Effector memory CD8-positive, alpha-beta T cell (primary cell): Measurements from ENCODE around the gene UNC13C.

Experiments used
- ATAC-seq: fragments of 150-1000 bp; cut with Tn5 transposase; replicated peaks from 2 replicates; pipeline ENCODE4 v1.10.0; 2021; ENCODE audit warnings: mild to moderate bottlenecking, moderate library complexity
- DNase-seq, 3 experiments: peaks; one replicate each; pipeline ENCODE4 v3.0.0; 2021
- H3K27ac Mint-ChIP-seq, 2 donors: one replicate each; pipeline ENCODE4 v1.8.0; 2022; ENCODE audit warnings: mild to moderate bottlenecking in 2 of 2, mixed read lengths in 2 of 2, moderate library complexity in 2 of 2
- H3K27me3 Mint-ChIP-seq, 2 donors: one replicate each; pipeline ENCODE4 v1.8.0; 2022; ENCODE audit warnings: mixed read lengths in 2 of 2
- H3K36me3 Mint-ChIP-seq: one replicate; pipeline ENCODE4 v1.8.0; 2022; ENCODE audit warnings: mild to moderate bottlenecking, moderate library complexity, mixed read lengths; ENCODE audit not compliant: insufficient read depth
- H3K4me1 Mint-ChIP-seq, 2 donors: one replicate each; pipeline ENCODE4 v1.8.0; 2022; ENCODE audit warnings: low read depth in 2 of 2, mixed read lengths in 2 of 2
- H3K4me3 Mint-ChIP-seq, 2 donors: one replicate each; pipeline ENCODE4 v1.8.0; 2022; ENCODE audit warnings: mild to moderate bottlenecking in 2 of 2, mixed read lengths in 2 of 2, moderate library complexity in 2 of 2
- H3K9me3 Mint-ChIP-seq, 2 donors: one replicate each; pipeline ENCODE4 v1.8.0; 2022; ENCODE audit warnings: mixed read lengths in 2 of 2

UNC13C gene

GRCh38 chr15:54599386-54599785 lies 621.1 kb downstream of the UNC13C start:
- Mint-ChIP-seq H3K27me3 (peaks cover 5 to 10% of the 10 kb centered on the region in 2 donors), H3K27ac (no peak overlapping the region), H3K9me3 (peaks cover 0 to 5% of the 10 kb centered on the region in 2 donors), H3K36me3 (no peaks in the 10 kb centered on the region), H3K4me3 (no peak overlapping the region), H3K4me1 (no peaks in the 10 kb centered on the region)
- DNase-seq (no peak), ATAC-seq (no peak)

- ATAC-seq, result no peak
Measured at GRCh38 chr15:54605043-54605442, 626.8 kb downstream of the UNC13C start.

GRCh38 chr15:54605556-54605955 lies 627.3 kb downstream of the UNC13C start:
- Mint-ChIP-seq H3K27ac (no peak overlapping the region), H3K4me1 (no peaks in the 10 kb centered on the region), H3K27me3 (peaks cover 0 to 9% of the 10 kb centered on the region in 2 donors), H3K9me3 (peaks cover 0 to 2% of the 10 kb centered on the region in 2 donors), H3K36me3 (no peaks in the 10 kb centered on the region), H3K4me3 (no peak overlapping the region)
- DNase-seq, result no peak
- no peak for ATAC-seq

More at GRCh38 chr15:54605043-54605442, 626.8 kb downstream of the UNC13C start:
- no peak for DNase-seq
- no peaks in the 10 kb centered on the region for H3K36me3 Mint-ChIP-seq
- H3K27me3 Mint-ChIP-seq, result peaks cover 0 to 9% of the 10 kb centered on the region in 2 donors
- no peak overlapping the region for H3K4me3 Mint-ChIP-seq
- H3K4me1 Mint-ChIP-seq, result no peaks in the 10 kb centered on the region
- no peak overlapping the region for H3K27ac Mint-ChIP-seq
- peaks cover 0 to 2% of the 10 kb centered on the region in 2 donors for H3K9me3 Mint-ChIP-seq

DNA sequence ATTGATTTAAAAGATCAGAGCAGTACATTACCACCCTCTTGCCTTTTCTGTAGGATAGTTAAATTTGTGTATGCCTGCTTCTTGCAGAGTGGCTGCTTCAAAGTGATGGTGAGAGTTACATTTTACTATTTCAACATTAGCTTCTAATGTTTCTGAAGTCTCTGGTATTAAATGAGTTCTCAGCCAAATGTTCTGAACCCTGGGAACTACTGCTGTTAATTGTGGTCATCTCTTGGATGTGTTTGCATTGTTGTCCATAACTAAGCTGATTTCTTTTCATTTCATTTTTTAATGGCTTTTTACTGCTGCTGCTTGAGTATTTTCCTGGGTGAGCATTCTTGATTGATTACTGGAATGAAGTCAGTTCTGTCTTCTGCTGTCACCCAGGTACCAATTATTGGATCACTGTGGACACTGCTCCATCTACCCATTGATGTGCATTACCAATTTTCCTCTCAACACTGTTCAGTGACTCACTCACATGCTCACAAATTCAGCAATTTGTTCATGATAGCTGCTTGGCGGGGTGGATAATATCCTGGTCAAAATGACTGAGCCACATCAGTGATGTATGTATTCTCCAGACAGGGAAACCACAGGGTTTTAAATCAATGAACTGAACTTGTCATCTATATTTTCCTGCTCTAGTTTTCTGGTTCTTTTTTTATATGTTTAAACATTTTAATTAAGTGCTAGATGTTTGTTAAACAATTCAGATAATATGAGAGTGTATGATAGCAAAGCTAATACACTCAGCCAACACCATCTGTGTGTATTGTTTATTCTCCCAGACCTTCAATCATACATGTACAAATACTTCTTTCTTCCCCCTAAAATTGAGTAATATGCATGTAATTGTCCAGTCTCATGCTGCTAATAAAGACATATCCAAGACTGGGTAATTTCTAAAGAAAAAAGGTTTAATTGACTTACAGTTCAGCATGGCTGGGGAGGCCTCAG lies 630.9 kb downstream of the UNC13C start:
- DNase-seq, result no peak
- no peaks in the 10 kb centered on the region for H3K36me3 Mint-ChIP-seq
- no peak for ATAC-seq
- no peaks in the 10 kb centered on the region for H3K4me1 Mint-ChIP-seq
- no peaks in the 10 kb centered on the region for H3K9me3 Mint-ChIP-seq
- H3K4me3 Mint-ChIP-seq, result no peak overlapping the region
- H3K27me3 Mint-ChIP-seq, result no peaks in the 10 kb centered on the region
- no peak overlapping the region for H3K27ac Mint-ChIP-seq

DNA sequence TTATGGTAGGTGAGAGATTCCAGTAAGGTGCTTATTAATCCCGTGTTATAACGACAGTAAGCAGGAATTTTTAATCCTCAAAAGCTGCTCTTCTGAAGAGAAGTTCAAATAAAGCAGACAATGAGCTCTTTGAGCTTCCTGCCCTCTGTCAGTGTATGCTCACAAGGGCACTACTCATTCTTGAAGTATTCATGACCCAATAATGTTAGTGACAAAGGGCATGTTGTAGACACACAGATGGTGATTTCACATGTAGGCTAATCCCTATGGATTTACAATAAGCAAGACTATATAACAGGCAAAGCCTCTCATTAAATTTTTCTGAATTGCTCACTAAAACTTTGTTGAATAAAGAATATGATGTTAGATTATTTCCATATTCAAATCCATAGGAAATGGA lies 639.9 kb downstream of the UNC13C start:
- H3K36me3 Mint-ChIP-seq, result no peaks in the 10 kb centered on the region
- DNase-seq (no peak), ATAC-seq (no peak)
- H3K4me3 Mint-ChIP-seq, result no peak overlapping the region
- H3K4me1 Mint-ChIP-seq, result no peaks in the 10 kb centered on the region
- H3K9me3 Mint-ChIP-seq, result no peaks in the 10 kb centered on the region
- no peaks in the 10 kb centered on the region for H3K27me3 Mint-ChIP-seq
- H3K27ac Mint-ChIP-seq, result no peak overlapping the region

GRCh38 chr15:54619180-54619579 lies 640.9 kb downstream of the UNC13C start:
- H3K4me3 Mint-ChIP-seq, result no peak overlapping the region

DNA sequence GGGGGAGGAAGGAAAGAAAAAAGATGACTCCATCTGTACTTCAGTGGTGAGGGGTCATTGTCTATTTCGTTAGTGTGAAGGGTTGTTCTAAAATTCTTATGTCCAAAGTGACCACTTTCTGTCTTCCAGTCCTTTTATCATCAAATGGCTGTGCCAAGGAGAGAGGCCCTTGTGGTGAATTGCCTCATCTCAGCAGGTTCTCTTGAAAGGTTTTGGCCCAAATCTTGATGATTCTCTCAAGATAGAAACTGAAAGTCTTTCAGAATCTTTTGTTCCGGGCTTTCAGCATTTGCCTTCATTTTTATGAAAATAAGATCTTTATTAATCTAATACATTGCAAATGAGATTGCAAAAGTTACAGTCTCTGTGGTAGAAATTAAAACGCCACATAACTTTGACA lies 642.7 kb downstream of the UNC13C start:
- ATAC-seq, result no peak
- H3K4me3 Mint-ChIP-seq, result no peak overlapping the region
- H3K4me1 Mint-ChIP-seq, result no peaks in the 10 kb centered on the region
- H3K27me3 Mint-ChIP-seq, result peaks cover 0 to 8% of the 10 kb centered on the region in 2 donors
- no peak for DNase-seq
- no peak overlapping the region for H3K27ac Mint-ChIP-seq
- no peaks in the 10 kb centered on the region for H3K36me3 Mint-ChIP-seq
- no peaks in the 10 kb centered on the region for H3K9me3 Mint-ChIP-seq

More at GRCh38 chr15:54619180-54619579, 640.9 kb downstream of the UNC13C start:
- H3K9me3 Mint-ChIP-seq, result no peaks in the 10 kb centered on the region
- H3K36me3 Mint-ChIP-seq, result no peaks in the 10 kb centered on the region
- no peaks in the 10 kb centered on the region for H3K4me1 Mint-ChIP-seq
- ATAC-seq (no peak), DNase-seq (no peak)
- H3K27ac Mint-ChIP-seq, result no peak overlapping the region
- peaks cover 0 to 5% of the 10 kb centered on the region in 2 donors for H3K27me3 Mint-ChIP-seq

- Mint-ChIP-seq H3K27me3 (no peaks in the 10 kb centered on the region), H3K36me3 (no peaks in the 10 kb centered on the region), H3K9me3 (peaks cover 3 to 12% of the 10 kb centered on the region in 2 donors), H3K4me3 (no peak overlapping the region), H3K27ac (no peak overlapping the region), H3K4me1 (no peaks in the 10 kb centered on the region)
- DNase-seq (no peak), ATAC-seq (no peak)
Measured at GRCh38 chr15:54636147-54636546, 657.9 kb downstream of the UNC13C start.

- ATAC-seq, result no peak
- no peak overlapping the region for H3K4me3 Mint-ChIP-seq
- H3K27me3 Mint-ChIP-seq, result no peaks in the 10 kb centered on the region
- H3K4me1 Mint-ChIP-seq, result no peaks in the 10 kb centered on the region
- no peak overlapping the region for H3K27ac Mint-ChIP-seq
- no peak for DNase-seq
- peaks cover 3 to 12% of the 10 kb centered on the region in 2 donors for H3K9me3 Mint-ChIP-seq
- H3K36me3 Mint-ChIP-seq, result no peaks in the 10 kb centered on the region
Measured at GRCh38 chr15:54638666-54639065, 660.4 kb downstream of the UNC13C start.

- no peaks in the 10 kb centered on the region for H3K4me1 Mint-ChIP-seq
- peaks cover 3 to 12% of the 10 kb centered on the region in 2 donors for H3K9me3 Mint-ChIP-seq
- H3K27ac Mint-ChIP-seq, result no peak overlapping the region
- DNase-seq (no peak), ATAC-seq (no peak)
- no peaks in the 10 kb centered on the region for H3K27me3 Mint-ChIP-seq
- no peaks in the 10 kb centered on the region for H3K36me3 Mint-ChIP-seq
- H3K4me3 Mint-ChIP-seq, result no peak overlapping the region
Measured at GRCh38 chr15:54640873-54641272, 662.6 kb downstream of the UNC13C start.

DNA sequence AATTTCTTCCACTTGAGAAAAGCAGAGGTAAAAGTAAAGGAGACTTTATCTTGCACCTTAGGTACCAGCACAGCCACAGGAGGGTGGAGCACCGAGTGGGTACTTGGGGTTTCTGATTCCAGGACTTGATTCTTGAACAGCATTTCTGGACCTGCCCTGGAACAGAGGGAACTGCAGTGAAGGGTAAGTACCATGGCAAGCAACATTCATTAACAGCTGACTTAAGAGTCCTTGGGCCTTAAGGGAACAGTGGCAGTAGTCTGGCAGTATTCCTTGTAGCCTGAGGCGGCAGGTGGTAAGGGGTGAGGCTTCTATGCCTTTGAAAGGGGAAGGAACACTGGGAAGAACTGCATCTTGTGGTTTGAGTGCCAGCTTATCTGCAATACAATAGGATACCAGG lies 666.6 kb downstream of the UNC13C start:
- H3K27me3 Mint-ChIP-seq, result no peaks in the 10 kb centered on the region
- no peaks in the 10 kb centered on the region for H3K36me3 Mint-ChIP-seq
- DNase-seq, result no peak
- H3K9me3 Mint-ChIP-seq, result peaks cover 2 to 5% of the 10 kb centered on the region in 2 donors
- no peak overlapping the region for H3K27ac Mint-ChIP-seq
- H3K4me1 Mint-ChIP-seq, result no peaks in the 10 kb centered on the region
- no peak for ATAC-seq
- no peak overlapping the region for H3K4me3 Mint-ChIP-seq

DNA sequence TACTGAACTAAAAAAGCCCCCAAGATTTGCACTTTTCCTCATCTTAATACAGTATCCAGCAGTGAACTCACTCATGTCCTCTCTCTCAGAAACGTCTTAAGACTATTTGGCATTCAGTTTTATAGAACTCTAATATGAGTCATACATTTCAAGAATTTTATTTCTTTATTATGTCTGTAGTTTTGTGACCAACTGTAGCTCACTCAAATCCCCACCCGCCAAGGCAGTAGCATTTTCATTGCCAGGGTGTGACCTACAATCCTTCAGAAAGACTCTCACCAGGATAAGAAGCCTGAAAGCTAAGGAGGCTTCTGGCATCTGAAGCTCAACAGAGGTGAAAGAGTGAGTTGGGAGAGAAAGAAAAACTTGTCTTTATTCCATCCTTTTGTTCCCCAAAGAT lies 681.4 kb downstream of the UNC13C start:
- Mint-ChIP-seq H3K27ac (no peak overlapping the region), H3K27me3 (no peaks in the 10 kb centered on the region), H3K9me3 (peaks cover 0 to 3% of the 10 kb centered on the region in 2 donors), H3K36me3 (no peaks in the 10 kb centered on the region), H3K4me3 (no peak overlapping the region), H3K4me1 (no peaks in the 10 kb centered on the region)
- ATAC-seq, result no peak
- DNase-seq, result no peak

GRCh38 chr15:54660356-54660755 lies 682.1 kb downstream of the UNC13C start:
- no peaks in the 10 kb centered on the region for H3K4me1 Mint-ChIP-seq
- H3K36me3 Mint-ChIP-seq, result no peaks in the 10 kb centered on the region
- ATAC-seq, result no peak

DNA sequence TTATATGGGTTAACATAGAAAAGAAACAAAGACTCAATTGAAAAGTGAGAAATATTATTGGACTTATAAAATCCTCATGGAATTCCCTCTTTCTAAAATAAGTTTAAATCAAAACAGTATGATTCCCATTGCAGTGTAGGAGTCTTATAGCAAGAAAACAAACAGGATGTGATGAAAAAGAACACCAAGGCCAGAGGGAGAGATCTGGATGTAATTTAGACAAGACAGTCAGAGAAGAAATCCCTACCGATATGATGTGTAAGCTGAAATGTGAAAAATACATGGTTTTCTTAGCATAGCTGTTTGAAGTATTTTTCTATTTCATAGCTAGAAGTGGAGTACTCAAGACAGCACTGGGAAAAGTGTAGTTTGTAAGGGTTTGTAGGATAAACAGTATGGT lies 697.0 kb downstream of the UNC13C start:
- no peak for ATAC-seq

More at GRCh38 chr15:54660356-54660755, 682.1 kb downstream of the UNC13C start:
- Mint-ChIP-seq H3K9me3 (peaks cover 0 to 3% of the 10 kb centered on the region in 2 donors), H3K27me3 (no peaks in the 10 kb centered on the region), H3K4me3 (no peak overlapping the region), H3K27ac (no peak overlapping the region)
- no peak for DNase-seq

More for the DNA sequence above, 697.0 kb downstream of the UNC13C start:
- H3K4me1 Mint-ChIP-seq, result no peaks in the 10 kb centered on the region
- H3K9me3 Mint-ChIP-seq, result peaks cover 6 to 8% of the 10 kb centered on the region in 2 donors
- no peak for DNase-seq
- H3K4me3 Mint-ChIP-seq, result no peak overlapping the region
- H3K27ac Mint-ChIP-seq, result no peak overlapping the region
- H3K36me3 Mint-ChIP-seq, result peaks cover 2% of the 10 kb centered on the region
- no peaks in the 10 kb centered on the region for H3K27me3 Mint-ChIP-seq
